Astrocyte (in vitro differentiated cells and primary cell): ENCODE data around the gene GPR39.

Source experiments
- CTCF ChIP-seq: IDR thresholded peaks from 2 replicates; pipeline ENCODE4 v1.5.1; 2011; ENCODE audit warnings: low read depth, mild to moderate bottlenecking, inconsistent platforms, low read length, moderate library complexity; ENCODE audit not compliant: insufficient read depth
- EZH2 ChIP-seq: IDR thresholded peaks from 2 replicates; pipeline ENCODE4 v1.6.1; 2012; ENCODE audit warnings: mild to moderate bottlenecking, low read length, inconsistent platforms; ENCODE audit not compliant: insufficient read depth

- no peak for TF ChIP-seq CTCF
- TF ChIP-seq EZH2 = no peak
Measured at GRCh38 chr2:132560562-132560961, 144.0 kb downstream of the GPR39 start.
